Neuronal stem cell (in vitro differentiated cells): ENCODE data around the gene IFT81.

ENCODE experiments used
- DNase-seq: peaks from one replicate; pipeline ENCODE4 v3.0.0-alpha.2; 2013; ENCODE audit warnings: low spot score
- H2AFZ ChIP-seq: one replicate; pipeline ENCODE4 v1.6.1; 2013; ENCODE audit warnings: mild to moderate bottlenecking, low read length, inconsistent platforms
- H2AK5ac ChIP-seq: 2 replicates; pipeline ENCODE4 v1.6.1; 2013; ENCODE audit warnings: low read depth, mild to moderate bottlenecking, inconsistent platforms, low read length, moderate library complexity, mixed read lengths
- H2BK120ac ChIP-seq: 2 replicates; pipeline ENCODE4 v1.6.1; 2013; ENCODE audit warnings: low read depth, mild to moderate bottlenecking, inconsistent platforms, low read length, moderate library complexity, mixed read lengths
- H2BK12ac ChIP-seq: one replicate; pipeline ENCODE4 v1.6.1; 2013; ENCODE audit warnings: low read length, inconsistent platforms
- H2BK15ac ChIP-seq: 2 replicates; pipeline ENCODE4 v1.6.1; 2013; ENCODE audit warnings: mild to moderate bottlenecking, low read length, inconsistent platforms, mixed read lengths
- H2BK5ac ChIP-seq: one replicate; pipeline ENCODE4 v1.6.1; 2013; ENCODE audit warnings: inconsistent platforms, mild to moderate bottlenecking, low read length, moderate library complexity
- H3K14ac ChIP-seq: one replicate; pipeline ENCODE4 v1.6.1; 2013; ENCODE audit warnings: low read length, inconsistent platforms
- H3K18ac ChIP-seq: 2 replicates; pipeline ENCODE4 v1.6.1; 2013; ENCODE audit warnings: low read length, inconsistent platforms
- H3K23ac ChIP-seq: 2 replicates; pipeline ENCODE4 v1.6.1; 2013; ENCODE audit warnings: low read depth, mild to moderate bottlenecking, mixed read lengths, low read length, inconsistent platforms; ENCODE audit not compliant: poor library complexity
- H3K27ac ChIP-seq: replicated peaks from 3 replicates; pipeline ENCODE4 v1.5.1; 2013; ENCODE audit warnings: low read length, inconsistent platforms
- H3K27me3 ChIP-seq, 3 experiments: 2 replicates each; pipeline ENCODE4 v1.6.1; 2013; ENCODE audit warnings: low read length in 3 of 3, mild to moderate bottlenecking in 2 of 3, inconsistent platforms in 1 of 3, low read depth in 1 of 3, mixed read lengths in 1 of 3, moderate library complexity in 1 of 3; ENCODE audit not compliant: control insufficient read depth in 3 of 3, insufficient read depth in 3 of 3
- H3K36me3 ChIP-seq, 2 donors: replicated peaks in 1 of 2; 2 replicates each; pipeline ENCODE4 v1.6.1; 2013; ENCODE audit warnings: low read length in 2 of 2; ENCODE audit not compliant: control insufficient read depth in 2 of 2, insufficient read depth in 2 of 2
- H3K4ac ChIP-seq: 2 replicates; pipeline ENCODE4 v1.6.1; 2013; ENCODE audit warnings: inconsistent platforms, mild to moderate bottlenecking, low read length, moderate library complexity
- H3K4me1 ChIP-seq, 2 donors: 1 replicate in 1 of 2; 2 replicates in 1 of 2; pipeline ENCODE4 v1.6.1; 2013; ENCODE audit warnings: low read length in 2 of 2, low read depth in 1 of 2; ENCODE audit not compliant: control insufficient read depth in 2 of 2, insufficient read depth in 1 of 2
- H3K4me2 ChIP-seq: one replicate; pipeline ENCODE4 v1.6.1; 2013; ENCODE audit warnings: mild to moderate bottlenecking, low read length, inconsistent platforms; ENCODE audit not compliant: insufficient read depth, poor library complexity, severe bottlenecking
- H3K4me3 ChIP-seq, 2 donors: 2 replicates each; pipeline ENCODE4 v1.5.1; 2013; ENCODE audit warnings: low read length in 2 of 2, mild to moderate bottlenecking in 2 of 2, inconsistent platforms in 1 of 2, moderate library complexity in 1 of 2
- H3K79me1 ChIP-seq: one replicate; pipeline ENCODE4 v1.6.1; 2013; ENCODE audit warnings: low read depth, mild to moderate bottlenecking, inconsistent platforms, low read length, moderate library complexity
- H3K9ac ChIP-seq: one replicate; pipeline ENCODE4 v1.6.1; 2013; ENCODE audit warnings: mild to moderate bottlenecking, low read depth, low read length, inconsistent platforms; ENCODE audit not compliant: poor library complexity
- H3K9me3 ChIP-seq, 2 donors: replicated peaks in 1 of 2; 2 replicates each; pipeline versions ENCODE3 to v1.6.1; 2013; ENCODE audit warnings: low read length in 2 of 2, mild to moderate bottlenecking in 2 of 2, inconsistent platforms in 1 of 2, low read depth in 1 of 2, mixed read lengths in 1 of 2, moderate library complexity in 1 of 2; ENCODE audit not compliant: control insufficient read depth in 2 of 2, insufficient read depth in 1 of 2
- H4K8ac ChIP-seq: one replicate; pipeline ENCODE4 v1.6.1; 2013; ENCODE audit warnings: low read depth, mild to moderate bottlenecking, inconsistent platforms, low read length, moderate library complexity
- H4K91ac ChIP-seq: one replicate; pipeline ENCODE4 v1.6.1; 2013; ENCODE audit warnings: low read length, low read depth, mild to moderate bottlenecking, inconsistent platforms; ENCODE audit not compliant: poor library complexity
- WGBS, 2 donors: extraction: QIAGEN DNeasy Blood & Tissue Kit; methylation state at CpG; one replicate each; pipeline ENCODE4 v1.1.7; 2013; ENCODE audit warnings: missing lambda C conversion rate in 2 of 2, mixed read lengths in 1 of 2; ENCODE audit not compliant: insufficient read length in 2 of 2, insufficient replicate concordance in 1 of 2; ENCODE audit errors: extremely low coverage in 2 of 2; 5-methylcytosine and 5-hydroxymethylcytosine counted together

Gene IFT81

DNA sequence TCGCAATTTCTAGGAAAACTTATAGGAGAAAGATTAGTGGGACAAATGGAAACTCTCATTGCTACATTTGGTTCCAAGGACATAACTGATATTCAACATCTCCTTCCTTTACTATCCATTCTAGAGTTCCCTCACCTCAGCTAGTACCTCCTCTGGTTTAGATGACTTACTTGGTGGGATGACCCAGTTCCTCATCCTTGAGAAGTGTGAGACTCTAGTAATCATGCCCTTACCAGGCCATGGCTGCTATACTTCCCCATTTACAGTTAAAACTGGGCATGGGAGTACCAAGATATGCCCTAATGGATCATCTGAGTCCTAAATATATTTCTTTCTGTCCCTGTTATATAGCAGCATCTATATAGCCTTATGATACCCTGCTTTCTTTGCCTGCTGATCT is 58.1 kb downstream of the IFT81 start:
- Histone ChIP-seq H3K4me2 (no peak overlapping the region), H2BK12ac (no peak overlapping the region), H2BK120ac (no peak overlapping the region), H3K14ac (no peak overlapping the region), H3K79me1 (peaks cover 4% of the 10 kb centered on the region), H3K4ac (no peak overlapping the region), H3K18ac (no peak overlapping the region), H3K27me3 (no peaks in the 10 kb centered on the region), H3K36me3 (peaks cover 18 to 64% of the 10 kb centered on the region in 2 donors), H2AK5ac (no peak overlapping the region), H3K4me1 (no peaks in the 10 kb centered on the region), H2AFZ (no peak overlapping the region), H3K23ac (no peak overlapping the region), H4K8ac (no peak overlapping the region), H4K91ac (no peak overlapping the region), H3K9ac (no peak overlapping the region), H3K27ac (no peak overlapping the region), H2BK15ac (no peak overlapping the region), H3K9me3 (peaks cover 12 to 28% of the 10 kb centered on the region in 2 donors), H3K4me3 (no peak overlapping the region), H2BK5ac (no peak overlapping the region)
- no CpG with 5 or more reads among the region's 1 CpG for WGBS, 2 donors
- no peak for DNase-seq

DNA sequence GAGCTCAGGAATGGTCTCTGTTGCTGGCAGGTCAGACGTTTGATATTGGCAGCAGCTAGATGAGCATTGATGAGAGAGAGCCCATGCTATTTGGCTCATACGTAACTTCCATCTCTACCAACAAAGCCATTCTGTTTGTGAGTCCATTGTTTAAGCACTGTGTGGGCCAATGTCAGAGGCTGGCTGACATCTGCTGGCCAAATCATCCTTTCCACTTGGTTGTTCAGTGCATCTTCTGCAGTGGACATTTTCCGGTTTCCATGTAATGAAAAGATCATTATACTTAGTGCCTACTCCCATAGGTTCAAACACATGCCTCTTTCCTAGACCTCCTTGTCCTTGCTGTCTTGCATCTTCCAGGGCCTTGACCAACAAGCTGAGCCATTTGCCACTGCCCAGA is 59.2 kb downstream of the IFT81 start:
- Histone ChIP-seq H3K4me2 (no peak overlapping the region), H3K23ac (no peak overlapping the region), H3K36me3 (peaks cover 18 to 70% of the 10 kb centered on the region in 2 donors), H3K4me1 (no peaks in the 10 kb centered on the region), H2BK120ac (no peak overlapping the region), H2AFZ (no peak overlapping the region), H4K91ac (no peak overlapping the region), H3K4me3 (no peak overlapping the region), H2BK12ac (no peak overlapping the region), H3K9ac (no peak overlapping the region), H2AK5ac (no peak overlapping the region), H3K79me1 (peaks cover 4% of the 10 kb centered on the region), H3K9me3 (peaks cover 12 to 28% of the 10 kb centered on the region in 2 donors), H3K4ac (no peak overlapping the region), H2BK5ac (no peak overlapping the region), H4K8ac (no peak overlapping the region), H2BK15ac (no peak overlapping the region), H3K18ac (no peak overlapping the region), H3K27me3 (no peaks in the 10 kb centered on the region), H3K27ac (no peak overlapping the region), H3K14ac (no peak overlapping the region)
- no peak for DNase-seq
- WGBS, 2 donors, result no CpG with 5 or more reads among the region's 3 CpGs

DNA sequence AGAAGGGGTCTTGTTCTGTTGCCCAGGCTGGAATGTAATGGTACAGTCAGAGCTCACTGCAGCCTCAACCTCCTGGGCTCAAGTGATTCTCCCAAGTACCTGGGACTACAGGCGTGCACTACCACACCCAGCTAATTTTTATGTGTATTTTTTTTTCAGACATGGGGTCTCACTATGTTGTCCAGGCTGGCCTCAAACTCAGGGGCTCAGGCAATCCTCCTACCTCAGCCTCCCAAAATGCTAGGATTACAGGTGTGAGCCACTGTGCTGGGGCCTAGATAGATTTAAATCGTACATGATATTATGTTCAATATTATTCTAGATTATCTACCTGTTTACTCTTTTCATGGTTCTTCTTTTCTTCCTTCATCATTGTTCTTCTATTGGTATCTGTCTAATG is 61.5 kb downstream of the IFT81 start:
- Histone ChIP-seq H4K8ac (no peak overlapping the region), H2AFZ (no peak overlapping the region), H4K91ac (no peak overlapping the region), H2BK12ac (no peak overlapping the region), H2BK120ac (no peak overlapping the region), H3K4me3 (no peak overlapping the region), H3K18ac (no peak overlapping the region), H3K23ac (no peak overlapping the region), H2BK5ac (no peak overlapping the region), H3K36me3 (peaks cover 19 to 70% of the 10 kb centered on the region in 2 donors), H3K27ac (no peak overlapping the region), H3K27me3 (no peaks in the 10 kb centered on the region), H3K14ac (no peak overlapping the region), H3K9ac (no peak overlapping the region), H3K4me2 (no peak overlapping the region), H2AK5ac (no peak overlapping the region), H3K79me1 (peaks cover 4% of the 10 kb centered on the region), H3K4ac (no peak overlapping the region), H2BK15ac (no peak overlapping the region), H3K9me3 (peaks cover 12 to 28% of the 10 kb centered on the region in 2 donors), H3K4me1 (no peaks in the 10 kb centered on the region)
- DNase-seq, result no peak
- WGBS, 2 donors, result no CpG with 5 or more reads among the region's 2 CpGs

DNA sequence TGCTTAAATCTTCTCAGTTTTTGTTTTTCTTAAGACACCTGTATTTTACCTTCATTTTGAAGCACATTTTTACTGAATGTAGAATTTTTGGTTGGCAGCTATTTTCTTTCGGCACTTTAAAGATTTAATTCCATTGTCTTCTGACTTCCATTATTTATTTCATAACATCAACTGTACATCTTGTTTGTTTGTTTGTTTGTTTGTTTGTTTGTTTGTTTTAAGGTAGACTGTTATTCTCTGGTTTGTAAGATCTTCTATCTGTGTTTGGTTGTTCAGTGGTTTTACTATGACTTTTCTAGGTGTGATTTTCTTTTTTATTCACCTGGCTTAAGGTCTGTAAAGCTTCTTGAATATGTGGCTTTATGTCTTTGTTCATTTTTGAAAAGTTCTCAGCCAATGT is 61.9 kb downstream of the IFT81 start:
- H3K27ac ChIP-seq, result no peak overlapping the region
- H3K36me3 ChIP-seq, result peaks cover 17 to 70% of the 10 kb centered on the region in 2 donors
- H2BK15ac ChIP-seq, result no peak overlapping the region
- H4K8ac ChIP-seq, result no peak overlapping the region
- H3K4ac ChIP-seq, result no peak overlapping the region
- no CpG with 5 or more reads among the region's 1 CpG for WGBS, 2 donors
- peaks cover 4% of the 10 kb centered on the region for H3K79me1 ChIP-seq
- H2AFZ ChIP-seq, result no peak overlapping the region
- H2BK5ac ChIP-seq, result no peak overlapping the region
- no peak overlapping the region for H3K9ac ChIP-seq
- no peak overlapping the region for H2BK120ac ChIP-seq
- H3K27me3 ChIP-seq, result no peaks in the 10 kb centered on the region
- H3K4me1 ChIP-seq, result no peaks in the 10 kb centered on the region
- no peak overlapping the region for H2BK12ac ChIP-seq
- no peak overlapping the region for H3K14ac ChIP-seq
- no peak for DNase-seq
- H4K91ac ChIP-seq, result no peak overlapping the region
- H3K4me3 ChIP-seq, result no peak overlapping the region
- no peak overlapping the region for H3K23ac ChIP-seq
- no peak overlapping the region for H3K4me2 ChIP-seq
- H2AK5ac ChIP-seq, result no peak overlapping the region
- H3K9me3 ChIP-seq, result peaks cover 12 to 28% of the 10 kb centered on the region in 2 donors
- no peak overlapping the region for H3K18ac ChIP-seq
